ENCODE measurements around the gene DDR2. TPM values are rescaled to one million over a fixed set of nuclear protein-coding genes. Genes with fewer than 3 reads are reported as not detected.
"Not testable (repeated sequence)": the region's sequence is repeated elsewhere in the genome, so short reads cannot be mapped to it uniquely, and the experiment has no call there.

The DDR2 gene
- total RNA-seq, 1 experiment from 2014 or later: 0.52 TPM

DNA sequence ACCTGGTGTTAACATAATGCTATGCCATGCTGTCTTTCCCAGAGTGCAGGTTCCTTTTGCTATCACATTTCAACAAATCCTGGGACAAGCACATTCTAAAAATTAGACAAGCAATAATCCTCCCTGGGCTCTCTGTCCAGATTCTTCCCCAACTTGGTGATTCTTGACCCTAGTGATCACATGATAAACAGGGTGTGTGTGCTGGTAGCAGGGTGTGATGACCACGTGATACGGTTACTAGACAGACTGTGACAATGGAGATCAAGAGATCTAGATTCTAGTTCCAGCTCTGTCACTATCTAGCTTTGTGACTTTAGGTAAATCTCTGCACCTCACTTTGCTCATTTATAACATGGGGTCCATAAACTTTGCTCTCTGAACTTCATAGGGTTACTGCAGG, 96.3 kb downstream of the DDR2 start:
- Histone ChIP-seq H2BK15ac (ENCODE audit: low read depth, low read length) (no peak overlapping the region), H3K27me3 (ENCODE audit: insufficient read depth, low read length) (no peaks in the 10 kb centered on the region), H4K91ac (ENCODE audit: insufficient read length, low read depth, low read length) (no peak overlapping the region), H2BK12ac (ENCODE audit: insufficient read length, low read depth, low read length) (no peak overlapping the region), H4K20me1 (ENCODE audit: control insufficient read depth, insufficient read depth, insufficient read length) (no peaks in the 10 kb centered on the region), H3K23me2 (ENCODE audit: insufficient read length, low read depth, low read length, poor library complexity, severe bottlenecking) (no peaks in the 10 kb centered on the region), H4K8ac (replicated peaks; ENCODE audit: insufficient read length, low read depth, low read length) (no peak overlapping the region), H3K79me2 (ENCODE audit: insufficient read depth, low read length) (no peaks in the 10 kb centered on the region), H2AK5ac (ENCODE audit: insufficient read length, low read length) (no peak overlapping the region), H2BK20ac (ENCODE audit: low read depth, low read length, poor library complexity, severe bottlenecking) (no peak overlapping the region), H3T11ph (ENCODE audit: low read length) (no peak overlapping the region), H3K4me2 (ENCODE audit: insufficient read depth, insufficient read length, low read length) (no peak overlapping the region), H3K4me1 (ENCODE audit: insufficient read depth, low read length) (no peaks in the 10 kb centered on the region; the same call in 1 of the 2 replicates), H3K9ac (ENCODE audit: extremely low read depth, insufficient read length, low read length) (no peak overlapping the region), H2BK120ac (ENCODE audit: low read depth, low read length, poor library complexity, severe bottlenecking) (no peak overlapping the region), H3K79me1 (ENCODE audit: insufficient read depth, low read depth, low read length, poor library complexity, severe bottlenecking) (no peaks in the 10 kb centered on the region), H3K4ac (ENCODE audit: low read depth, low read length) (no peak overlapping the region), H3K18ac (ENCODE audit: insufficient read length, low read depth, low read length) (no peak overlapping the region), H3K9me3 (ENCODE audit: control insufficient read depth, low read depth, low read length) (no peaks in the 10 kb centered on the region), H2AFZ (ENCODE audit: low read length) (no peak overlapping the region), H3K27ac (ENCODE audit: insufficient read length, low read depth, low read length) (no peak overlapping the region), H3K56ac (ENCODE audit: insufficient read length, low read depth, low read length) (no peak overlapping the region), H4K5ac (ENCODE audit: insufficient read length, low read depth, low read length) (no peak overlapping the region), H3K23ac (ENCODE audit: insufficient read length, low read depth, low read length) (no peak overlapping the region), H3K14ac (ENCODE audit: insufficient read depth, low read length) (no peak overlapping the region), H2BK5ac (ENCODE audit: insufficient read length, low read length) (no peak overlapping the region)
- Mint-ChIP-seq H3K4me3 (no peak overlapping the region), H3K36me3 (ENCODE audit: insufficient read depth in 1 of 3, low read depth in 3 of 3) (no peaks in the 10 kb centered on the region; a peak in 1 of 7 replicates), H3K4me1 (peaks cover 0 to 3% of the 10 kb centered on the region in 2 experiments; a peak in 2 of 4 replicates), H3K27me3 (ENCODE audit: low read depth) (no peaks in the 10 kb centered on the region), H3K27ac (no peak overlapping the region), H3K9me3 (no peaks in the 10 kb centered on the region; a peak in 1 of 5 replicates)
- no CpG with 5 or more reads among the region's 2 CpGs for WGBS (ENCODE audit: extremely low coverage, insufficient read length, low lambda C conversion rate)
- DNase-seq: no peak
- TF ChIP-seq, protein P1, sequence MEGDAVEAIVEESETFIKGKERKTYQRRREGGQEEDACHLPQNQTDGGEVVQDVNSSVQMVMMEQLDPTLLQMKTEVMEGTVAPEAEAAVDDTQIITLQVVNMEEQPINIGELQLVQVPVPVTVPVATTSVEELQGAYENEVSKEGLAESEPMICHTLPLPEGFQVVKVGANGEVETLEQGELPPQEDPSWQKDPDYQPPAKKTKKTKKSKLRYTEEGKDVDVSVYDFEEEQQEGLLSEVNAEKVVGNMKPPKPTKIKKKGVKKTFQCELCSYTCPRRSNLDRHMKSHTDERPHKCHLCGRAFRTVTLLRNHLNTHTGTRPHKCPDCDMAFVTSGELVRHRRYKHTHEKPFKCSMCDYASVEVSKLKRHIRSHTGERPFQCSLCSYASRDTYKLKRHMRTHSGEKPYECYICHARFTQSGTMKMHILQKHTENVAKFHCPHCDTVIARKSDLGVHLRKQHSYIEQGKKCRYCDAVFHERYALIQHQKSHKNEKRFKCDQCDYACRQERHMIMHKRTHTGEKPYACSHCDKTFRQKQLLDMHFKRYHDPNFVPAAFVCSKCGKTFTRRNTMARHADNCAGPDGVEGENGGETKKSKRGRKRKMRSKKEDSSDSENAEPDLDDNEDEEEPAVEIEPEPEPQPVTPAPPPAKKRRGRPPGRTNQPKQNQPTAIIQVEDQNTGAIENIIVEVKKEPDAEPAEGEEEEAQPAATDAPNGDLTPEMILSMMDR (conservative IDR thresholded peaks at IDR 0.05): no peak

DNA sequence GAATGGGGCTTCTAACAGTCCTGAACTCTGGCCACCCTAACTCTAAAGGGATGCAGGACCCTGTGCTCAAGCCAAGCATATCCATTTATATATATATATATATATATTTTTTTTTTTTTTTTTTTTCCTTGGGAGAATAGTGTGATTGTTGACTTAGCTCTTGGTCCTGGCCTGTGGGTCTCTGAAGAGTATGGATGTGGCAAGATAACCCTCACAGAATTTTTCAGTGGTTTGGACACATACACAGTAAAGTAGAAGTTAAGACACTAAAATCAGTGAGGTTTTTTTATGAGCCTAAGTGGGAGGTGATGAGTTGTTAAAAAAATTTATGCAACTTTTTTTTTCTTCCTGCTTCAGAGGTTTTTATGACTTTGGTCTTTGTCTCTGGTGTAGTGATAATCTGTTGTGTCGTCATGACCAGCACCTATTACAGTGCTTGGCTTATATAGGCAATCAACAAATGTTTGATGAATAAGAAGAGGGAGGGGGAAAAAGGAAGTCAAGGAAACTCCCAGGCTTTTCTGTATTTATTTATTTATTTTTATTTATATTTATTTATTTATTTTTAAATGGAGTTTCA, 97.0 kb downstream of the DDR2 start:
- H3K4ac ChIP-seq (ENCODE audit: low read depth, low read length); H3K56ac ChIP-seq (ENCODE audit: insufficient read length, low read depth, low read length); H2AFZ ChIP-seq (ENCODE audit: low read length); H3K14ac ChIP-seq (ENCODE audit: insufficient read depth, low read length); H3K27me3 ChIP-seq (ENCODE audit: insufficient read depth, low read length); H3K9me3 ChIP-seq (ENCODE audit: control insufficient read depth, low read depth, low read length); H4K20me1 ChIP-seq (ENCODE audit: control insufficient read depth, insufficient read depth, insufficient read length); H3K9ac ChIP-seq (ENCODE audit: extremely low read depth, insufficient read length, low read length); H3K9me3 Mint-ChIP-seq; H2BK15ac ChIP-seq (ENCODE audit: low read depth, low read length); H2AK5ac ChIP-seq (ENCODE audit: insufficient read length, low read length); H3K79me1 ChIP-seq (ENCODE audit: insufficient read depth, low read depth, low read length, poor library complexity, severe bottlenecking); H2BK20ac ChIP-seq (ENCODE audit: low read depth, low read length, poor library complexity, severe bottlenecking); H3K27me3 Mint-ChIP-seq (ENCODE audit: low read depth); H3K36me3 Mint-ChIP-seq (ENCODE audit: insufficient read depth in 1 of 3, low read depth in 3 of 3); H2BK120ac ChIP-seq (ENCODE audit: low read depth, low read length, poor library complexity, severe bottlenecking); H3K4me2 ChIP-seq (ENCODE audit: insufficient read depth, insufficient read length, low read length); H3K18ac ChIP-seq (ENCODE audit: insufficient read length, low read depth, low read length); DNase-seq; H4K5ac ChIP-seq (ENCODE audit: insufficient read length, low read depth, low read length); H3K27ac ChIP-seq (ENCODE audit: insufficient read length, low read depth, low read length); H2BK12ac ChIP-seq (ENCODE audit: insufficient read length, low read depth, low read length); H2BK5ac ChIP-seq (ENCODE audit: insufficient read length, low read length); H3K4me1 ChIP-seq (ENCODE audit: insufficient read depth, low read length); H4K8ac ChIP-seq (replicated peaks; ENCODE audit: insufficient read length, low read depth, low read length); H3T11ph ChIP-seq (ENCODE audit: low read length); H3K23ac ChIP-seq (ENCODE audit: insufficient read length, low read depth, low read length); H4K91ac ChIP-seq (ENCODE audit: insufficient read length, low read depth, low read length); H3K27ac Mint-ChIP-seq; H3K79me2 ChIP-seq (ENCODE audit: insufficient read depth, low read length); H3K4me1 Mint-ChIP-seq; H3K4me3 Mint-ChIP-seq; H3K23me2 ChIP-seq (ENCODE audit: insufficient read length, low read depth, low read length, poor library complexity, severe bottlenecking): not testable (repeated sequence)
- no CpG with 5 or more reads among the region's 1 CpG for WGBS (ENCODE audit: extremely low coverage, insufficient read length, low lambda C conversion rate)
